ENCODE results near the gene PRL.

DNA sequence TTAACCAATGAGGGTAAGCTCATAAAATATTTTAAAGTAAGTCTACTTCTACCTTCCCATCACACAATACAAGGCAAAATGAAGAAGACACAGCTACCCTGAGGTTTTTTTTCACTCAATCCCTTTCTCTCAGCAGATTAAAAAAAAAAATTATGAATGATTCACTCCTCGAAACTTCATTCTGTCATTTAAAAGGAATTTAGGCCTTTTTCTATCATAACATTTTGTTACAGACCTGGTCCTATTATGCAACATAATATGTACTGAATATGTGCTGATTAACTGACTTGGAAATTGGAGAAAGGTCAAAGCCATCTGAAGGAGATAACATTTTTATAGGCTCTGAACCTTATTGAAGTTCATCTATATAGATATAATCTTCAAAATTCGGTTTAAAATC lies 45.5 kb downstream of the PRL start:
- TF ChIP-seq CTCF (IDR thresholded peaks at IDR 0.05) = no peak
- no peak for TF ChIP-seq POLR2AphosphoS5 (IDR thresholded peaks at IDR 0.05; ENCODE audit: insufficient read depth in 1 of 2, low read depth in 1 of 2)
- TF ChIP-seq POLR2A (IDR thresholded peaks at IDR 0.05) = no peak
